Psoas muscle (tissue), 8 donors: ENCODE measurements around the gene VAC14. TPM values are rescaled to one million over a fixed set of nuclear protein-coding genes. Genes with fewer than 3 reads are reported as not detected.
A peak's percentile ranks its signal among the peaks of the same experiment; 100 is the strongest.

Experiments
- ATAC-seq, 4 donors: fragments of 200-7000 bp; cut with Tn5 transposase; one replicate each; pipeline ENCODE4 v1.9.1; 2020; ENCODE audit warnings: moderate library complexity in 3 of 4, mild to moderate bottlenecking in 2 of 4
- DNase-seq, 2 donors: peaks; one replicate each; pipeline ENCODE4 v3.0.0-alpha.2; 2020
- H3K27ac ChIP-seq: fragments of 200-600 bp; one replicate; pipeline ENCODE4 v1.8.0; 2022
- H3K27me3 ChIP-seq, 3 donors: fragments of 200-600 bp in 1 of 3; one replicate each; pipeline versions ENCODE4 v1.6.1 to v1.8.0; 2013 to 2022; ENCODE audit warnings: low read length in 2 of 3, mild to moderate bottlenecking in 2 of 3, moderate library complexity in 1 of 3; ENCODE audit not compliant: insufficient read depth in 3 of 3
- H3K36me3 ChIP-seq, 2 donors: fragments of 200-600 bp in 1 of 2; one replicate each; pipeline versions ENCODE4 v1.6.1 to v1.8.0; 2013 to 2022; ENCODE audit warnings: low read depth in 1 of 2, mild to moderate bottlenecking in 1 of 2, moderate library complexity in 1 of 2; ENCODE audit not compliant: insufficient read depth in 1 of 2
- H3K4me1 ChIP-seq: fragments of 200-600 bp; one replicate; pipeline ENCODE4 v1.8.0; 2022
- H3K4me3 ChIP-seq: fragments of 200-600 bp; one replicate; pipeline ENCODE4 v1.8.0; 2022; ENCODE audit warnings: mild to moderate bottlenecking
- H3K9me3 ChIP-seq: fragments of 200-600 bp; one replicate; pipeline ENCODE4 v1.8.0; 2022
- CTCF ChIP-seq: fragments of 200-600 bp; IDR thresholded peaks from one replicate; pipeline ENCODE4 v1.8.0; 2022; ENCODE audit warnings: antibody characterized with exemption
- WGBS, 3 donors: extraction: QIAGEN DNeasy Blood & Tissue Kit; methylation state at CpG; one replicate each; pipeline versions ENCODE4 v1.1.6 to v1.1.7; 2013; 5-methylcytosine and 5-hydroxymethylcytosine counted together
- intact Hi-C, 2 donors: fragments of 100-400 bp; cut with DNase I; formaldehyde crosslinking; loops; one replicate each; pipeline versions ENCODE4 v1.11.0 to v1.14.2; 2022
- polyA plus RNA-seq, 3 donors: library from polyadenylated mRNA; stranded (reverse); fragments of 200-250 nt; gene quantifications; one replicate each; pipeline ENCODE4 v1.2.3, GENCODE V29; 2013
- total RNA-seq, 4 donors: library from RNA; stranded (reverse); fragmentation: NEBNext Ultra II Directional in 2 of 4; extraction: Animal tissue kit (Norgen Biotek cat#: 25700) in 2 of 4; gene quantifications; one replicate each; pipeline versions ENCODE4 v1.2.1 to v1.2.4, GENCODE V29; 2021 to 2023
- donor health status: healthy with polysubstance abuse.
- donor health status: DM: no; HTN: no; CAD: no; lungs with moderate emphysema.
- donor health status: Bipolar disorder and iron deficiency.
- donor health status: healthy.
- donor health status: DM: yes; HTN: yes; CAD: no.
- donor health status: DM: no; HTN: no; CAD: no.
- donor health status: DM: no; HTN: no; CAD: no.
- donor health status: DM: yes; HTN: yes; CAD: no.

VAC14 gene
- total and polyA plus RNA-seq, 7 donors = 19.9 to 24.3 (median 23.0) TPM

GRCh38 chr16:70725024-70725911, 75.7 kb downstream of the VAC14 start:
- Histone ChIP-seq H3K27me3 (no peaks in the 10 kb centered on the region), H3K4me1 (peaks cover 32% of the 10 kb centered on the region), H3K9me3 (no peaks in the 10 kb centered on the region), H3K27ac (peak overlapping the region; percentile 79), H3K4me3 (peak overlapping the region; percentile 25), H3K36me3 (peaks cover 0 to 5% of the 10 kb centered on the region in 2 donors)
- intact Hi-C loops = no loop called here
- DNase-seq (peak in 1 of 2 donors; percentile 75), ATAC-seq (peak; percentile 39 to 62 (median 50))
- TF ChIP-seq CTCF = no peak
- WGBS, 3 donors = 43 to 67% (median 54%) methylated on average over 22 of the region's 22 CpGs

- intact Hi-C loops = no loop called here
- Histone ChIP-seq H3K4me3 (no peak overlapping the region), H3K27me3 (no peaks in the 10 kb centered on the region), H3K36me3 (peaks cover 0 to 9% of the 10 kb centered on the region in 2 donors), H3K27ac (peak overlapping the region; percentile 79), H3K9me3 (no peaks in the 10 kb centered on the region), H3K4me1 (peaks cover 27% of the 10 kb centered on the region)
- DNase-seq (no peak), ATAC-seq (no peak)
- 84 to 92% (median 89%) methylated on average over 15 of the region's 15 CpGs for WGBS, 3 donors
- no peak for TF ChIP-seq CTCF
Measured at GRCh38 chr16:70724146-70725023, 76.6 kb downstream of the VAC14 start.

- Histone ChIP-seq H3K4me3 (no peak overlapping the region), H3K36me3 (peaks cover 0 to 9% of the 10 kb centered on the region in 2 donors), H3K27ac (no peak overlapping the region), H3K27me3 (no peaks in the 10 kb centered on the region), H3K4me1 (peaks cover 27% of the 10 kb centered on the region), H3K9me3 (no peaks in the 10 kb centered on the region)
- peak in 1 of 2 donors; percentile 47 for DNase-seq
- no peak for TF ChIP-seq CTCF
- WGBS, 3 donors = 84 to 88% (median 86%) methylated on average over 6 of the region's 6 CpGs
- intact Hi-C loops = no loop called here
- no peak for ATAC-seq
Measured at GRCh38 chr16:70723740-70724145, 77.2 kb downstream of the VAC14 start.

GRCh38 chr16:70721202-70721963, 79.6 kb downstream of the VAC14 start:
- intact Hi-C loops = no loop called here
- Histone ChIP-seq H3K27ac (no peak overlapping the region), H3K36me3 (peaks cover 0 to 9% of the 10 kb centered on the region in 2 donors), H3K4me1 (peaks cover 24% of the 10 kb centered on the region), H3K4me3 (no peak overlapping the region), H3K27me3 (no peaks in the 10 kb centered on the region), H3K9me3 (no peaks in the 10 kb centered on the region)
- 90 to 94% (median 93%) methylated on average over 18 of the region's 18 CpGs for WGBS, 3 donors
- no peak for TF ChIP-seq CTCF
- no peak for DNase-seq
- no peak for ATAC-seq
